NCI-H524 treated with DMSO at 0.1 percent for 48 hours (cell line): ENCODE results near the gene TBC1D22A.

Experiments
- DNase-seq: peaks from one replicate; lab custom pipeline; 2025; lab: John Stamatoyannopoulos, UW

TBC1D22A gene

GRCh38 chr22:46909237-46910030 is 147.0 kb downstream of the TBC1D22A start:
- no peak for DNase-seq

DNA sequence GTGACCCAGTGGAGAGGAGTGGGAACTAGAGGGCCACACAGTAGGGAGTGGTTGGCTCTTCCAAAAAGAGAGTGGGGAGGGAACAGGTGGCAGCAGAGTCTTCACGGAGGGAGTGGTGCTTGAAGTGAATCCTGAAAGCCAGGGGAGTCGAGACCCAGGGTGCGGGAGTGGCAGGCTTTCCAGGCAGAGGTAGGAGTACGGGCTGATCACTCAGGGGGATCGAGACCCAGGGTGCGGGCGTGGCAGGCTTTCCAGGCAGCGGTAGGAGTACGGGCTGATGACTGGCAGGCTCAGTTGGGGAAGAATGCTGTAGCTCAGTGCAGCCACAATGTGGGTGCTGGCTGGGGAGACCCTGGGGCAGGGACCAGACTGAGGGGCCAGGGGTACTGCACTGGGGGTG is 148.2 kb downstream of the TBC1D22A start:
- no peak for DNase-seq

DNA sequence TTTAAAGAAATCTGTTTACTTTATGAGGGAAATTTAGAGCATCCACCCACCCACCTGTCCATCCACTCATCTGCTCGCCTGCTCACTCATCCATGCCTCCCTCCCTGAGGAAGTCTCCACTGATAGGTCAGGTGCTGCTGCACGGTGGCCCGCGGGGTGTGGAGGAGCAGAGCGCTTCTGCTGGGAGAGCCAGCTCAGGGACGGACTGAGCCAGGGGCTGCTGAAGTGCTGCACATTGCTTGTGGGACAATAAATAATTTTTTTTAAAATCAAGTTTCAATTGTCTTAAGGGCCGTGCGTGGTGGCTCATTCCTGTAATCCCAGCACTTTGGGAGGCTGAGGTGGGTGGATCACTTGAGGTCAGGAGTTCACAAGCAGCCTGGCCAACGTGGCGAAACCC is 148.9 kb downstream of the TBC1D22A start:
- DNase-seq: no peak

- no peak for DNase-seq
Measured at GRCh38 chr22:46913351-46913750, 150.9 kb downstream of the TBC1D22A start.

DNA sequence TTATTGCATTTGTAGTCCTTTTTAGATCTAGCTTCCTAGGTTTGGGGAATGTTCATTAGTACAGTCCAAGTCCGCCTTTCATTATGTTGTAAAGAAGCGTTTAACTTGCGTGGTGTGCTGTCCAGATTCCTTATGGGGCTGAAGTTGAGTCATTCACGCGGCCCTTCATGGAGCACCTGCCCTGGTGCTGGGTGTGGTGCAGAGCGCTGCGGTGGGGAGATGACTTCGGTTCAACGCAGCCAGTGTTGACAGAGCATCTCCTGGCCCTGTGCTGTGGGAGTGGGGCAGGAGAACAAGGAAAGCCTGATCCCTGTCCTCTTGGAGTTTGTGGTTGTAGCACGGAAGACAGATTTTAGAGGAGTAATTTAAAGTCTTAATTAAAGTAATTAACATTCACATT is 152.0 kb downstream of the TBC1D22A start:
- no peak for DNase-seq

DNA sequence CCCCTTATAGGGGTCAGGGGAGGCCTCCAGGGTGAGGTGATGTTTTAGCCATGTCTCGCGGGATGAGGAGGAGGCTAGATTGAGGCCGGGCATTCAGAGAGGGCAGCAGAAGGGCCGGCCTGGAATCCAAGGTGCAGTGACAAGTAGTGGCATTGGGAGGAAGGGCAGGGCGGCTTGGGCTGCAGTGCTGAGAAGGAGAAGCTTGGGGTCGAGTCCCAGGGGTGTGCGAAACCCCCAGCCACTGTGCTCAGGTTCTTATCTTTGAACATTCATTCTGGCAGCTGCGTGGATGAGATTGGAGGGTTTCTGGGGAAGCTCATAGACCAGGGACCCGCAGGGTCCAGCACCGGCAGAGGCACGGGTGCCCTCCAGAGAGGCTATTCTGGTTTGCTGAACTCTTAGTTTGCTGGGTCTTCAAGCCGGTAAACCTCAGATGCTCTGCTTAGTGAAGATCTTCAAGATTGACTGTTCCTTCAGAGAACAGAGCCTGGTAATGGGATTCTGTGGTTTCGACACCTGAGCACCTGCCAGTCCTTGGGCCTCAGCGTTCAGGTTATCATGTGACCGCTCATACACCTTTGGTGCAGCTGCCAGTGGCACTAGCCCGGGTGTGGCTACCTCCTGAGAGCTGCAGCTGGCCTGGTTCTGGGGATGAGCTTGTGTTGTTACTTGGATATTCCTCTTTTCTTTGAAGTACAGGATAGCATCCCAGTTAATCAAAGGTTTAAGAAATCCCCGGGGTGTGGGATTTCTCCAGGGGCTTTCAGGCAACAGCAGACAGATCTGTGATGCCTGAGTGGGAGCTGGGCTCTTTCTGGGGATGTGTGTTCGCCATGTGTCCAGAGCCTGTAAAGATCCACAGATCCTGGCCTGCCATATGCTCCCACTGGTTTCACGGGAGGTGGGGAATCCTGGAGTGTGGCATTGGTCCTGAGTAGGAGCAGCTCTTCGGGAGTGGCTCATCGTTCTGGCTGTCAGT is 152.8 kb downstream of the TBC1D22A start:
- DNase-seq: no peak

- no peak for DNase-seq
Measured at GRCh38 chr22:46915950-46916730, 153.7 kb downstream of the TBC1D22A start.

- no peak for DNase-seq
Measured at GRCh38 chr22:46916886-46917770, 154.7 kb downstream of the TBC1D22A start.

DNA sequence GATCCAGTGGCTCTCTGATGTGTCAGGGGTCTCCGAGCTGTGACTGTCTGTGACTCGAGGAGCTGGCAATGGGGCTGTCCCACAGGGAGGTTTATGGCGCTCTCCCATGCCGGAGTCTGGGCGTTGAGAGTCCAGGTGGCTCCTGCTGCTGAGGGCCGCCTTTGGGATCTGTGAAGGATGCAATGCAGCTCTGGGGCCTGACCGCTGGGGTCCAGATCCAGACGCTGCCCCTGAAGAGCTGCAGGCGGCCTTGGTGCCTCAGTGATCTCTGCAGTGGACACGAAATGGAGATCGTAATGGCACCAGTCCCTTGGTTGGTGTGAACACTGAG is 155.3 kb downstream of the TBC1D22A start:
- DNase-seq: no peak

- no peak for DNase-seq
Measured at GRCh38 chr22:46918197-46918596, 155.7 kb downstream of the TBC1D22A start.

DNA sequence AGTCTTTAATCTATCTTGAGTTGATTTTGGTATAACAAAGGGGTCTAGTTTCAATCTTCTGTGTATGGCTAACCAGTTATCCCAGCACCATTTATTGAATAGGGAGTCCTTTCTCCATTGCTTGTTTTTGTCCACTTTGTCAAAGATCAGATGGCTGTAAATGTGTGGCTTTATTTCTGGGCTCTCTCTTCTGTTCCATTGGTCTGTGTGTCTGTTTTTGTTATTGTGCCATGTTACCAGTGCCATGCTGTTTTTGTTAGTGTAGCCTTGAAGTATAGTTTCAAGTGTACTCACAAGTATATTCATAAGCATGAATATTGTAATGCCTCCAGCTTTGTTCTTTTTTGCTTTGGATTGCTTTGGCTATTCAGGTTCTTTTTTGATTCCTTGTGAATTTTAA is 159.6 kb downstream of the TBC1D22A start:
- DNase-seq: no peak

DNA sequence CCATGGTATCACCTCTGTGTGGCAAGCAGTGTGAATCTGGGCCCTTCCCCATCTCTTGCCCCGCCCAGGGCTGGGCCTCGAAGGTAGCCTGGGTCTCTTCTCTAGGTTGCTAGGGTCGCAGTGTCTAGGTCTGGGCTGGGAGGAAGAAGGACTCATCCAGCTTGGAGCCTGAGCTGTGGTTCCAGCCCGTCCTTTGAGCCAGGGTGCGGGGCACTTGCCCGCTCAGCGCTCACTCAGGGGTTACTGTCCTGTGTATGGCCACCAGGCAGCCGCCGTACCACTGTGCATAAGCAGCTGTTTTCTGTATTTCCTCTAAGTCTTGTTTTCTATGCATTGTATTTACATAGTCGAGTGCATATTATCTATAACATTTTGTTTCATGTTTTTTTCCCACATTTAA is 160.9 kb downstream of the TBC1D22A start:
- no peak for DNase-seq

GRCh38 chr22:46925818-46926217 is 163.4 kb downstream of the TBC1D22A start:
- DNase-seq: no peak

- DNase-seq: no peak
Measured at GRCh38 chr22:46929046-46929709, 166.7 kb downstream of the TBC1D22A start.

GRCh38 chr22:46929710-46930204 is 167.3 kb downstream of the TBC1D22A start:
- DNase-seq: no peak

GRCh38 chr22:46931414-46931813 is 169.0 kb downstream of the TBC1D22A start:
- DNase-seq: no peak

- DNase-seq: no peak
Measured at GRCh38 chr22:46931881-46932280, 169.4 kb downstream of the TBC1D22A start.

DNA sequence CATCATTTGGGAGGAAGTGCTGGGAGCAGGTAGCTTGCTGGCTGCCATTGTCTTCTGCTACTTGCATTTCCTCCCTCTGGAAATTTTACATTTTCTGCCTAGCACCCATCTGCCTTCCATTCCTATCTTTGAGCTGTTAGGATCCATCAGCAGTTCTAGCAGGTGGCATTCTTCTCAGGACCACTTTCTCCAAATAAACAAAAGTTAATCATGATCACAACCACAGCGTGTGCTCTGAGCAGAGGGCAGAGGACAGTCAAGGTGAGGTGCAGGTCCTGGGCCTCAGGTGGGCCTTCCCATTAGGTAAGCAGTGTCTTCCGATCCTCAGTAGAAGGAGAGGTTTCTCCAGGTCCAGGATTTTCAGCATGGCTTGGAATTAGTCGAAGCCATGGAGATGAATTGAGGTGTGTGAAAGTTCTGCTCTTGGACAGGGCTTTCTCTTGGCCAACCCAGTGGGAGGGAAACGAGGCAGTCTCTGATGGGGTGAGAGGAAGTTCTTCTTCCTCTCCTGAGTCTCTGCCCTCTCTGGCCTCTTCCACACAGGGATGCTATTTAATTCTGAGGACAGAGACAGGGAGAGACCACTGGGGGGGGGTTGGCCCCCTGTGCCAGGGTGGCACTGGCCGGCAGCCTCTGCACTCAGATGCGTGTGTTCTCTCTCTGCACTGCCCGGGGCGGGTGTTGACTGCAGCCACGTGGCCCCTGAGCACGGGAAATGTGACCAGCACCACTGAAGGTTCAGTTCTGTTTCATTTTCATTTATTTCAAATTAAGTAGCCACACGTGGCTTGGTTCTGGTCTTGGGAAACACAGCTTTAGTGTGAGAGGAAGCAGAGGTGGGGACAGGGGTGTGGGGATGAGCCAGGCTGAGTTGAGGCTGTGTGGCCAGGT is 170.8 kb downstream of the TBC1D22A start:
- DNase-seq: no peak

DNA sequence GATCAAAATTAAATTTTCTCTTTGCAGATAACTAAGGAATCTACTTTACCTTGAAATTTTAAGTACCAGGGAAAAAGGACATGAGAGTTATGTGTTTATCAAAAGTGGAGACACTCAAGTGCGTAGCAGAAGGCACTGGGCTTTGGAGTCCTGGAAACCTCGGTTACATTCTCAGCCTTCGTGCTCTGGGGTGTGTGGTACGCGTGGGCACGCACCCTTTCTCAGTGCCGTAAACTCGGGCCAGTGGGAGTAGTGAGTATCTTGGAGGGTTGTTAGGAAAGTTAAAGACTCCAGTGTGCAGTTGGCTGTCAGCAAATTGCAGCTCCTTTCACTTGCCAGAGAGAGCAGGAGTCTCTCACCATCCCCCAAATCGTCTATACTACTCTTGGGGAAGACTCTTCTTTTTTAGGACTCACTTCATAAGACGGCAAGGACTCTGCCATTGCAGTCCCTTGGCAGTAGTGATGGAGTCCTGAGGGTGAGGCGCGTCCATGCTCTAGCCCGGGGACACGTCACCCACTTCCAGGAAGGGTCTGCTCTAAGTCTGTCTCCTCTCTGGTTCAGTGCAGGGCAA is 171.8 kb downstream of the TBC1D22A start:
- no peak for DNase-seq
